Measurements from ENCODE around the gene SLC17A4. TPM values are rescaled to one million over a fixed set of nuclear protein-coding genes. Genes with fewer than 3 reads are reported as not detected.

The SLC17A4 gene
- total RNA-seq, 1 experiment from 2014 or later: not detected

DNA sequence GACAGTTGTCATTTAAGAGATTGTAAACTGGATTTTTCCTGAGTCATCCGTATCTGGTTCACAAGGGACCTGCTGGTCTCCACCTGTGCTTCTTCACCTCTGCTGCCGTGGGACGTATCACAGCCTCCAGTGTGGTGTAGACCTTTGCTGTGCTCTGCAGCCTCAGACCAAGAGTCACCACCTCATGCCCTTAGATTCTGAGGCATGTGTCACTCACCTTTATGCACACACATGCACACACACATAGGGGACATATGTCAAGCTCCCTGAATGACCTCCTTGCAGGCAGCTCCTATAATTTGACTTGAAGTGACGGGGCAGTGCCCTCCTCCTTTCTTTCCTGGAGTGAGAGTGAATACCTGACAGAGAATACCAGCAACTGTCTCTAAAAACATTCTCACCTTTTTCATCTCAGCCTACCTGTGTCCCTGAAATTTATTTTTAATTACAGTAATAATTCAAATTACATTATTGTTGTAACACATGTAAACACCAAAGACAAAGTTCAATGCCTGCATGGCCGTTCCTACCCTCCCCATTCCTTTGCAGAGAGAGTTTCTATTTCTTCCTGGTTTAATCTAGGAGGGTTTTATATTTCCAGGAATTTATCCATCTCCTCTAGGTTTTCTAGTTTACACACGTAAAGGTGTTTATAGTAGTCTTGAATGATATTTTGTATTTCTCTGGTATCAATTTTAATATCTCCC, 3.5 kb downstream of the SLC17A4 start:
- Histone ChIP-seq H3K23ac (ENCODE audit: insufficient read length, low read depth, low read length) (no peak overlapping the region), H2BK12ac (ENCODE audit: insufficient read length, low read depth, low read length) (no peak overlapping the region), H2BK120ac (ENCODE audit: low read depth, low read length, poor library complexity, severe bottlenecking) (no peak overlapping the region), H4K5ac (ENCODE audit: insufficient read length, low read depth, low read length) (no peak overlapping the region), H3K56ac (ENCODE audit: insufficient read length, low read depth, low read length) (no peak overlapping the region), H4K91ac (ENCODE audit: insufficient read length, low read depth, low read length) (no peak overlapping the region), H3K18ac (ENCODE audit: insufficient read length, low read depth, low read length) (no peak overlapping the region), H4K20me1 (ENCODE audit: control insufficient read depth, insufficient read depth, insufficient read length) (no peaks in the 10 kb centered on the region), H3K79me2 (ENCODE audit: insufficient read depth, low read length) (no peaks in the 10 kb centered on the region), H2AK5ac (ENCODE audit: insufficient read length, low read length) (no peak overlapping the region), H3K27me3 (ENCODE audit: insufficient read depth, low read length) (no peaks in the 10 kb centered on the region), H3T11ph (ENCODE audit: low read length) (no peak overlapping the region), H2BK5ac (ENCODE audit: insufficient read length, low read length) (no peak overlapping the region), H3K9me3 (ENCODE audit: control insufficient read depth, low read depth, low read length) (no peaks in the 10 kb centered on the region), H3K14ac (ENCODE audit: insufficient read depth, low read length) (no peak overlapping the region; the same call in 1 of the 2 replicates), H4K8ac (replicated peaks; ENCODE audit: insufficient read length, low read depth, low read length) (no peak overlapping the region), H3K4ac (ENCODE audit: low read depth, low read length) (no peak overlapping the region), H3K27ac (ENCODE audit: insufficient read length, low read depth, low read length) (no peak overlapping the region), H3K4me1 (ENCODE audit: insufficient read depth, low read length) (no peaks in the 10 kb centered on the region), H3K79me1 (ENCODE audit: insufficient read depth, low read depth, low read length, poor library complexity, severe bottlenecking) (no peaks in the 10 kb centered on the region), H2AFZ (ENCODE audit: low read length) (no peak overlapping the region), H3K4me2 (ENCODE audit: insufficient read depth, insufficient read length, low read length) (no peak overlapping the region), H3K9ac (ENCODE audit: extremely low read depth, insufficient read length, low read length) (no peak overlapping the region), H2BK20ac (ENCODE audit: low read depth, low read length, poor library complexity, severe bottlenecking) (no peak overlapping the region), H2BK15ac (ENCODE audit: low read depth, low read length) (no peak overlapping the region), H3K23me2 (ENCODE audit: insufficient read length, low read depth, low read length, poor library complexity, severe bottlenecking) (no peaks in the 10 kb centered on the region)
- no peaks in the 10 kb centered on the region for H3K36me3 Mint-ChIP-seq (ENCODE audit: insufficient read depth in 1 of 3, low read depth in 3 of 3)
- no peaks in the 10 kb centered on the region for H3K4me1 Mint-ChIP-seq
- H3K4me3 Mint-ChIP-seq: no peak overlapping the region
- no peak overlapping the region for H3K27ac Mint-ChIP-seq
- DNase-seq: no peak
- TF ChIP-seq, protein P1, sequence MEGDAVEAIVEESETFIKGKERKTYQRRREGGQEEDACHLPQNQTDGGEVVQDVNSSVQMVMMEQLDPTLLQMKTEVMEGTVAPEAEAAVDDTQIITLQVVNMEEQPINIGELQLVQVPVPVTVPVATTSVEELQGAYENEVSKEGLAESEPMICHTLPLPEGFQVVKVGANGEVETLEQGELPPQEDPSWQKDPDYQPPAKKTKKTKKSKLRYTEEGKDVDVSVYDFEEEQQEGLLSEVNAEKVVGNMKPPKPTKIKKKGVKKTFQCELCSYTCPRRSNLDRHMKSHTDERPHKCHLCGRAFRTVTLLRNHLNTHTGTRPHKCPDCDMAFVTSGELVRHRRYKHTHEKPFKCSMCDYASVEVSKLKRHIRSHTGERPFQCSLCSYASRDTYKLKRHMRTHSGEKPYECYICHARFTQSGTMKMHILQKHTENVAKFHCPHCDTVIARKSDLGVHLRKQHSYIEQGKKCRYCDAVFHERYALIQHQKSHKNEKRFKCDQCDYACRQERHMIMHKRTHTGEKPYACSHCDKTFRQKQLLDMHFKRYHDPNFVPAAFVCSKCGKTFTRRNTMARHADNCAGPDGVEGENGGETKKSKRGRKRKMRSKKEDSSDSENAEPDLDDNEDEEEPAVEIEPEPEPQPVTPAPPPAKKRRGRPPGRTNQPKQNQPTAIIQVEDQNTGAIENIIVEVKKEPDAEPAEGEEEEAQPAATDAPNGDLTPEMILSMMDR (conservative IDR thresholded peaks at IDR 0.05): no peak
- WGBS (ENCODE audit: extremely low coverage, insufficient read length, low lambda C conversion rate): no CpG with 5 or more reads among the region's 6 CpGs
- H3K27me3 Mint-ChIP-seq (ENCODE audit: low read depth): peaks cover 1% of the 10 kb centered on the region; the same call in 1 of the 2 replicates
- H3K9me3 Mint-ChIP-seq: no peaks in the 10 kb centered on the region
